Activated T-cell treated with anti-CD3 and anti-CD28 coated beads for 1 hour (primary cell): ENCODE data around the gene EDN1.

ENCODE experiments used
- DNase-seq: peaks from one replicate; pipeline ENCODE4 v3.0.0-alpha.2; 2020; ENCODE audit warnings: low read depth

The EDN1 gene

GRCh38 chr6:12289933-12290820, at the start of gene EDN1:
Gene EDN1 (plus strand): TSS chr6:12290361. CDS start chr6:12290630, 269 bp downstream.
- peak; percentile 27 for DNase-seq

GRCh38 chr6:12241493-12242175, 48.5 kb upstream of the EDN1 start:
- DNase-seq, result no peak

GRCh38 chr6:12243169-12243568, 47.0 kb upstream of the EDN1 start:
- no peak for DNase-seq

- no peak for DNase-seq
Observed at GRCh38 chr6:12245360-12245759, 44.8 kb upstream of the EDN1 start.

GRCh38 chr6:12245763-12246718, 44.1 kb upstream of the EDN1 start:
- no peak for DNase-seq

- no peak for DNase-seq
Observed at GRCh38 chr6:12246900-12247299, 43.3 kb upstream of the EDN1 start.

GRCh38 chr6:12249541-12250382, 40.4 kb upstream of the EDN1 start:
- no peak for DNase-seq

GRCh38 chr6:12250383-12250770, 39.8 kb upstream of the EDN1 start:
- no peak for DNase-seq

GRCh38 chr6:12254210-12254609, 36.0 kb upstream of the EDN1 start:
- DNase-seq, result no peak

- no peak for DNase-seq
Observed at GRCh38 chr6:12258191-12258590, 32.0 kb upstream of the EDN1 start.

GRCh38 chr6:12258591-12259075, 31.5 kb upstream of the EDN1 start:
- no peak for DNase-seq

GRCh38 chr6:12260458-12261093, 29.6 kb upstream of the EDN1 start:
- no peak for DNase-seq

- DNase-seq, result no peak
Observed at GRCh38 chr6:12261502-12261901, 28.7 kb upstream of the EDN1 start.

- DNase-seq, result no peak
Observed at GRCh38 chr6:12262236-12263061, 27.7 kb upstream of the EDN1 start.

- DNase-seq, result no peak
Observed at GRCh38 chr6:12263403-12263802, 26.8 kb upstream of the EDN1 start.

- no peak for DNase-seq
Observed at GRCh38 chr6:12264671-12265070, 25.5 kb upstream of the EDN1 start.

GRCh38 chr6:12265296-12265695, 24.9 kb upstream of the EDN1 start:
- no peak for DNase-seq

- no peak for DNase-seq
Observed at GRCh38 chr6:12265791-12266190, 24.4 kb upstream of the EDN1 start.

GRCh38 chr6:12266571-12266970, 23.6 kb upstream of the EDN1 start:
- DNase-seq, result no peak

GRCh38 chr6:12269110-12269509, 21.1 kb upstream of the EDN1 start:
- no peak for DNase-seq
